HT-29 (cell line): Measurements from ENCODE around the gene SLC7A11. TPM values are rescaled to one million over a fixed set of nuclear protein-coding genes. Genes with fewer than 3 reads are reported as not detected.

ENCODE experiments used
- DNase-seq: peaks from one replicate; pipeline ENCODE4 v3.0.0-alpha.2; 2015; ENCODE audit warnings: low spot score
- total RNA-seq: library from RNA; depleted of rRNA; stranded (reverse); fragments of >200 nt; shearing (Covaris generic); gene quantifications from 2 replicates; pipeline ENCODE4 v1.2.3, GENCODE V29; 2014; rRNA removed

SLC7A11 gene
- 16.6 and 19.7 TPM in 2 replicates for total RNA-seq

- DNase-seq: peak; percentile 90
These were observed at the start of gene SLC7A11 for GRCh38 chr4:138242076-138242833. TSS of gene SLC7A11 (minus strand) at chr4:138242349. CDS start at chr4:138242069, 280 bp downstream.

- DNase-seq: peak; percentile 28
These were observed 49.3 kb upstream of the SLC7A11 start for GRCh38 chr4:138291431-138291830.

- peak; percentile 45 for DNase-seq
These were observed 48.7 kb upstream of the SLC7A11 start for GRCh38 chr4:138290805-138291204.

GRCh38 chr4:138279286-138279685, 37.1 kb upstream of the SLC7A11 start:
- DNase-seq: no peak

GRCh38 chr4:138277133-138277532, 35.0 kb upstream of the SLC7A11 start:
- no peak for DNase-seq

- no peak for DNase-seq
These were observed 33.9 kb upstream of the SLC7A11 start for GRCh38 chr4:138275963-138276621.

GRCh38 chr4:138275216-138275615, 33.1 kb upstream of the SLC7A11 start:
- DNase-seq: no peak

- no peak for DNase-seq
These were observed 27.0 kb upstream of the SLC7A11 start for GRCh38 chr4:138269175-138269574.

- DNase-seq: no peak
These were observed 25.7 kb upstream of the SLC7A11 start for GRCh38 chr4:138267835-138268234.

- DNase-seq: no peak
These were observed 24.8 kb upstream of the SLC7A11 start for GRCh38 chr4:138266948-138267347.

- DNase-seq: no peak
These were observed 21.2 kb upstream of the SLC7A11 start for GRCh38 chr4:138263247-138263816.

- peak; percentile 32 for DNase-seq
These were observed 20.3 kb upstream of the SLC7A11 start for GRCh38 chr4:138262469-138262868.

- DNase-seq: no peak
These were observed 19.9 kb upstream of the SLC7A11 start for GRCh38 chr4:138262030-138262429.

GRCh38 chr4:138259824-138260223, 17.7 kb upstream of the SLC7A11 start:
- DNase-seq: peak; percentile 54

- DNase-seq: no peak
These were observed 17.1 kb upstream of the SLC7A11 start for GRCh38 chr4:138259271-138259670.

- DNase-seq: no peak
These were observed 14.5 kb upstream of the SLC7A11 start for GRCh38 chr4:138256608-138257007.

- no peak for DNase-seq
These were observed 13.9 kb upstream of the SLC7A11 start for GRCh38 chr4:138255917-138256597.

- DNase-seq: no peak
These were observed 10.4 kb upstream of the SLC7A11 start for GRCh38 chr4:138252551-138252950.

GRCh38 chr4:138251938-138252337, 9.8 kb upstream of the SLC7A11 start:
- DNase-seq: no peak

- DNase-seq: no peak
These were observed 7.0 kb upstream of the SLC7A11 start for GRCh38 chr4:138249132-138249531.

- no peak for DNase-seq
These were observed 5.9 kb upstream of the SLC7A11 start for GRCh38 chr4:138248058-138248457.

GRCh38 chr4:138247643-138248042, 5.5 kb upstream of the SLC7A11 start:
- no peak for DNase-seq
